H1 (cell line): ENCODE measurements around the gene ANKRD53. TPM values are rescaled to one million over a fixed set of nuclear protein-coding genes. Genes with fewer than 3 reads are reported as not detected.

ENCODE experiments used
- BCL11A ChIP-seq, 2 experiments: IDR thresholded peaks; one replicate each; pipeline ENCODE4 v1.6.1; 2011; ENCODE audit warnings: low read depth in 2 of 2, low read length in 2 of 2, mild to moderate bottlenecking in 2 of 2
- CHD7 ChIP-seq: fragments of 300-600 bp; sonication (generic); IDR thresholded peaks from 2 replicates; pipeline ENCODE4 v1.7.1; 2012; ENCODE audit warnings: low read length, moderate library complexity, mild to moderate bottlenecking, inconsistent platforms; ENCODE audit not compliant: insufficient replicate concordance
- EGR1 ChIP-seq: IDR thresholded peaks from 2 replicates; pipeline ENCODE4 v1.6.1; 2011; ENCODE audit warnings: low read depth, low read length, borderline replicate concordance
- EZH2 ChIP-seq: fragments of 200-600 bp; sonication (generic); IDR thresholded peaks from 2 replicates; pipeline ENCODE4 v1.7.1; 2012; ENCODE audit warnings: low read depth, mild to moderate bottlenecking, moderate library complexity, low read length, inconsistent platforms; ENCODE audit not compliant: severe bottlenecking
- KDM5A ChIP-seq: fragments of 200-600 bp; IDR thresholded peaks from 2 replicates; pipeline ENCODE4 v1.7.1; 2012; ENCODE audit warnings: mild to moderate bottlenecking, low read length, inconsistent platforms, mixed read lengths
- RNF2 ChIP-seq: fragments of 200-900, 300-1000 bp; sonication (generic); IDR thresholded peaks from 2 replicates; pipeline ENCODE4 v1.7.1; 2016; ENCODE audit warnings: borderline replicate concordance, low read depth, mild to moderate bottlenecking, antibody characterized with exemption, low read length; ENCODE audit not compliant: poor library complexity, severe bottlenecking; ENCODE audit errors: missing control alignments
- SP4 ChIP-seq: IDR thresholded peaks from 2 replicates; pipeline ENCODE4 v1.6.1; 2012; ENCODE audit warnings: low read length, inconsistent platforms
- SRF ChIP-seq: IDR thresholded peaks from 2 replicates; pipeline ENCODE4 v1.6.1; 2011; ENCODE audit warnings: mild to moderate bottlenecking, low read depth, low read length, moderate library complexity
- polyA plus RNA-seq, 7 experiments: library from polyadenylated mRNA; depleted of rRNA in 3 of 7; stranded (reverse) in 5 of 7; unstranded in 2 of 7; fragments of >200 nt in 5 of 7; fragments of 200-250 nt in 2 of 7; gene quantifications; 1 replicate in 5 of 7; 2 replicates in 1 of 7; 4 replicates in 1 of 7; pipeline versions ENCODE4 v1.2.1 to v1.2.3, GENCODE V29; 2011 to 2013; ENCODE audit warnings: missing spikeins in 2 of 7, mixed read lengths in 2 of 7
- total RNA-seq: library from RNA; stranded (reverse); fragmentation: NEBNext Ultra II Directional; extraction: Animal tissue kit (Norgen Biotek cat#: 25700); gene quantifications from 2 replicates; pipeline ENCODE4 v1.2.1, GENCODE V29; 2021

Gene ANKRD53
- total and polyA plus RNA-seq, 2 of the 8 experiments (the other 6 are each of a cell fraction or from before 2014, with no cell fraction given), result 0.39 to 0.70 TPM

- no peak for TF ChIP-seq CHD7
- no peak for TF ChIP-seq EZH2
- TF ChIP-seq KDM5A, result no peak
- no peak for TF ChIP-seq RNF2
- no peak for TF ChIP-seq EGR1
- TF ChIP-seq SP4, result no peak
- TF ChIP-seq SRF, result no peak
- TF ChIP-seq BCL11A (IDR thresholded peaks at IDR 0.05; ENCODE audit: low read depth in 2 of 2, low read length in 2 of 2), result no peak
Measured at GRCh38 chr2:70979626-70980025, 1.2 kb downstream of the ANKRD53 start (continued).
